Upper lobe of right lung (tissue), 1 donor: Measurements from ENCODE around the gene RMND1. TPM values are rescaled to one million over a fixed set of nuclear protein-coding genes. Genes with fewer than 3 reads are reported as not detected.
"Not testable (repeated sequence)": the region's sequence is repeated elsewhere in the genome, so short reads cannot be mapped to it uniquely, and the experiment has no call there.

Experiments used
- ATAC-seq: fragments of 200-7000 bp; cut with Tn5 transposase; one replicate; pipeline ENCODE4 v1.9.1; 2020; ENCODE audit warnings: mild to moderate bottlenecking, moderate library complexity
- DNase-seq: peaks from one replicate; pipeline ENCODE4 v3.0.0-alpha.2; 2020
- H3K27ac ChIP-seq: fragments of 200-600 bp; one replicate; pipeline ENCODE4 v1.8.0; 2022
- H3K27me3 ChIP-seq: fragments of 200-600 bp; one replicate; pipeline ENCODE4 v1.8.0; 2022; ENCODE audit warnings: mild to moderate bottlenecking
- H3K36me3 ChIP-seq: fragments of 200-600 bp; one replicate; pipeline ENCODE4 v1.8.0; 2022
- H3K4me1 ChIP-seq: fragments of 200-600 bp; one replicate; pipeline ENCODE4 v1.8.0; 2022
- H3K4me3 ChIP-seq: fragments of 200-600 bp; one replicate; pipeline ENCODE4 v1.8.0; 2022; ENCODE audit warnings: mild to moderate bottlenecking
- H3K9me3 ChIP-seq: fragments of 200-600 bp; one replicate; pipeline ENCODE4 v1.8.0; 2022
- CTCF ChIP-seq: fragments of 200-600 bp; IDR thresholded peaks from one replicate; pipeline ENCODE4 v1.8.0; 2022; ENCODE audit warnings: antibody characterized with exemption
- intact Hi-C: fragments of 100-400 bp; cut with DNase I; formaldehyde crosslinking; loops from one replicate; pipeline ENCODE4 v1.11.0; 2022
- total RNA-seq: library from RNA; stranded (reverse); fragmentation: NEBNext Ultra II Directional; extraction: Animal tissue kit (Norgen Biotek cat#: 25700); gene quantifications from one replicate; pipeline ENCODE4 v1.2.1, GENCODE V29; 2021
- donor health status: DM: no; HTN: yes; CAD: no; lungs with severe emphysema.

Gene RMND1
- total RNA-seq, 1 donor from 2014 or later: 19.5 TPM

GRCh38 chr6:151388997-151389617 lies 62.8 kb downstream of the RMND1 start:
- peak overlapping the region; percentile 96 for H3K27ac ChIP-seq
- H3K4me3 ChIP-seq: peak overlapping the region; percentile 93
- H3K9me3 ChIP-seq: no peaks in the 10 kb centered on the region
- no peak for DNase-seq
- no peaks in the 10 kb centered on the region for H3K27me3 ChIP-seq
- no peak for TF ChIP-seq CTCF
- no peak for ATAC-seq
- H3K4me1 ChIP-seq: peaks cover 43% of the 10 kb centered on the region
- intact Hi-C loops: no loop called here
- H3K36me3 ChIP-seq: no peaks in the 10 kb centered on the region

GRCh38 chr6:151388236-151388635 lies 63.7 kb downstream of the RMND1 start:
- ATAC-seq: no peak
- no peak overlapping the region for H3K4me3 ChIP-seq
- intact Hi-C loops: no loop called here

GRCh38 chr6:151387175-151387970 lies 64.6 kb downstream of the RMND1 start:
- Histone ChIP-seq H3K36me3 (no peaks in the 10 kb centered on the region), H3K4me3 (no peak overlapping the region), H3K4me1 (peaks cover 27% of the 10 kb centered on the region), H3K27ac (peak overlapping the region; percentile 96), H3K27me3 (no peaks in the 10 kb centered on the region), H3K9me3 (no peaks in the 10 kb centered on the region)
- DNase-seq (no peak), ATAC-seq (no peak)
- intact Hi-C loops: no loop called here
- no peak for TF ChIP-seq CTCF

More at GRCh38 chr6:151388236-151388635, 63.7 kb downstream of the RMND1 start:
- Histone ChIP-seq H3K27ac (peak overlapping the region; percentile 96), H3K9me3 (no peaks in the 10 kb centered on the region), H3K36me3 (no peaks in the 10 kb centered on the region), H3K4me1 (peaks cover 35% of the 10 kb centered on the region), H3K27me3 (no peaks in the 10 kb centered on the region)
- TF ChIP-seq CTCF: no peak
- DNase-seq: no peak

- Histone ChIP-seq H3K36me3 (no peaks in the 10 kb centered on the region), H3K4me1 (peaks cover 20% of the 10 kb centered on the region), H3K27ac (no peak overlapping the region), H3K9me3 (no peaks in the 10 kb centered on the region), H3K4me3 (no peak overlapping the region), H3K27me3 (no peaks in the 10 kb centered on the region)
- no peak for TF ChIP-seq CTCF
- intact Hi-C loops: no loop called here
- no peak for DNase-seq
- no peak for ATAC-seq
Measured at GRCh38 chr6:151385177-151385576, 66.7 kb downstream of the RMND1 start.

- ATAC-seq (no peak), DNase-seq (no peak)
- Histone ChIP-seq H3K4me3 (no peak overlapping the region), H3K27me3 (no peaks in the 10 kb centered on the region), H3K36me3 (no peaks in the 10 kb centered on the region), H3K4me1 (peaks cover 27% of the 10 kb centered on the region), H3K9me3 (no peaks in the 10 kb centered on the region), H3K27ac (no peak overlapping the region)
- intact Hi-C loops: no loop called here
- no peak for TF ChIP-seq CTCF
Measured at GRCh38 chr6:151384151-151384550, 67.8 kb downstream of the RMND1 start.

GRCh38 chr6:151382631-151383030 lies 69.3 kb downstream of the RMND1 start:
- intact Hi-C loops, H3K27me3 ChIP-seq, H3K4me3 ChIP-seq, ATAC-seq, H3K36me3 ChIP-seq, H3K9me3 ChIP-seq, H3K27ac ChIP-seq, DNase-seq: not testable (repeated sequence)
- H3K4me1 ChIP-seq: peaks cover 12% of the 10 kb centered on the region
